T-helper 1 cell treated with Interleukin-12 subunit alpha and Interleukin-12 subunit beta and Interleukin-4 antibody, amounts not matched to agents 30 ng/mL and 1 ng/mL, for 36 hours (primary cell): ENCODE data around the gene SLC22A31. TPM values are rescaled to one million over a fixed set of nuclear protein-coding genes. Genes with fewer than 3 reads are reported as not detected.

Experiments
- intact Hi-C: fragments of 100-400 bp; cut with micrococcal nuclease; formaldehyde crosslinking; loops from one replicate; pipeline ENCODE4 v1.15.1; 2024
- total RNA-seq: library from RNA; stranded (reverse); gene quantifications from 2 replicates; pipeline ENCODE4 v1.2.3, GENCODE V29; 2022

SLC22A31 gene
- total RNA-seq, 1 donor from 2014 or later, result 4.1 TPM

GRCh38 chr16:89194340-89195311, 5.7 kb downstream of the SLC22A31 start:
- intact Hi-C loops, result no loop called here

GRCh38 chr16:89193576-89194293, 6.6 kb downstream of the SLC22A31 start:
- intact Hi-C loops, result loop anchor here (1.0 to 2.0 kb wide), 6 partner anchors 8 to 741 kb away; partner anchors contain the start of genes CDH15, GALNS, TRAPPC2L and ZNF778

GRCh38 chr16:89192956-89193575, 7.3 kb downstream of the SLC22A31 start:
- intact Hi-C loops, result loop anchor here (1.0 to 2.0 kb wide), 7 partner anchors 8 to 741 kb away; partner anchors contain the start of genes CDH15, GALNS, TRAPPC2L and ZNF778

GRCh38 chr16:89192186-89192955, 8.0 kb downstream of the SLC22A31 start:
- intact Hi-C loops, result loop anchor here (1.0 to 2.0 kb wide), 4 partner anchors 24 to 380 kb away; partner anchors contain the start of genes GALNS, TRAPPC2L and ZNF778

- intact Hi-C loops, result loop anchor here (1.0 to 2.0 kb wide), 4 partner anchors 25 to 380 kb away; partner anchors contain the start of genes GALNS, TRAPPC2L and ZNF778
These were observed 8.5 kb downstream of the SLC22A31 start for GRCh38 chr16:89191901-89192185.

GRCh38 chr16:89191033-89191900, 9.1 kb downstream of the SLC22A31 start:
- intact Hi-C loops, result no loop called here

- intact Hi-C loops, result no loop called here
These were observed 10.0 kb downstream of the SLC22A31 start for GRCh38 chr16:89190150-89190958.

GRCh38 chr16:89189358-89190025, 10.8 kb downstream of the SLC22A31 start:
- intact Hi-C loops, result loop anchor here (10.0 kb wide), 1 partner anchor 165 kb away; no protein-coding TSS in a partner anchor

GRCh38 chr16:89188471-89189357, 11.6 kb downstream of the SLC22A31 start:
- intact Hi-C loops, result loop anchor here (10.0 kb wide), 1 partner anchor 164 kb away; no protein-coding TSS in a partner anchor

GRCh38 chr16:89187770-89188392, 12.5 kb downstream of the SLC22A31 start:
- intact Hi-C loops, result loop anchor here (1.0 to 10.0 kb wide), 2 partner anchors 17 to 163 kb away; partner anchors contain the start of gene CDH15

GRCh38 chr16:89187032-89187769, 13.1 kb downstream of the SLC22A31 start:
- intact Hi-C loops, result loop anchor here (1.0 to 10.0 kb wide), 2 partner anchors 16 to 162 kb away; partner anchors contain the start of gene CDH15

- intact Hi-C loops, result loop anchor here (1.0 to 10.0 kb wide), 2 partner anchors 15 to 162 kb away; partner anchors contain the start of gene CDH15
These were observed 13.7 kb downstream of the SLC22A31 start for GRCh38 chr16:89186593-89187031.

GRCh38 chr16:89185887-89186592, 14.3 kb downstream of the SLC22A31 start:
- intact Hi-C loops, result loop anchor here (10.0 kb wide), 1 partner anchor 161 kb away; no protein-coding TSS in a partner anchor

- intact Hi-C loops, result loop anchor here (10.0 kb wide), 1 partner anchor 160 kb away; no protein-coding TSS in a partner anchor
These were observed 15.2 kb downstream of the SLC22A31 start for GRCh38 chr16:89184933-89185794.
